Frontal cortex (tissue), 4 donors: ENCODE results near the gene DCP1A. TPM values are rescaled to one million over a fixed set of nuclear protein-coding genes. Genes with fewer than 3 reads are reported as not detected.
"Not testable (repeated sequence)": the region's sequence is repeated elsewhere in the genome, so short reads cannot be mapped to it uniquely, and the experiment has no call there.

Experiments used
- DNase-seq, 2 donors: peaks; one replicate each; pipeline ENCODE4 v3.0.0; 2012; ENCODE audit warnings: low spot score in 2 of 2
- FAIRE-seq: peaks from 2 replicates; lab custom pipeline; 2012; peaks lifted over from hg19 to GRCh38; lab: Jason Lieb, UNC
- total RNA-seq: library from RNA; depleted of rRNA; stranded (reverse); fragments of >200 nt; gene quantifications from one replicate; pipeline ENCODE4 v1.2.3, GENCODE V29; 2014
- donor health status: control.
- donor health status: control.
- donor health status: control.

Gene DCP1A
- total RNA-seq, 1 donor from 2014 or later: 9.4 TPM

- DNase-seq (peak in 1 of 2 donors; percentile 61), FAIRE-seq (no peak)
Measured at GRCh38 chr3:53269888-53270880, 77.2 kb downstream of the DCP1A start.

DNA sequence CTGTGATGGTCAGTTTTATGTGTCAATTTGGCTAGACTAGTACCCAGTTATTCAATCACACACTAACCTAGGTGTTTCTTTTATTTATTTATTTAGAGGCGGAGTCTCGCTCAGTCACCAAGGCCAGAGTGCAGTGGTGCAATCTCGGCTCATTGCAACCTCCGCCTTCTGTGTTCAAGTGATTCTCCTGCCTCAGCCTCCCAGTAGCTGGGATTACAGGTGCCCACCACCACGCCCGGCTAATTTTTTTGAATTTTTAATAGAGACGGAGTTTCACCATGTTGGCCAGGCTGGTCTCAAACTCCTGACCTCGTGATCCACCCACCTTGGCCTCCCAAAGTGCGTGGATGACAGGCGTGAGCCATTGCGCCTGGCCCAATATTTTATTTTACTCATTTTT is 78.2 kb downstream of the DCP1A start:
- FAIRE-seq: not testable (repeated sequence)

GRCh38 chr3:53267766-53268165 is 79.6 kb downstream of the DCP1A start:
- no peak for DNase-seq
- FAIRE-seq: no peak

More for the DNA sequence above, 78.2 kb downstream of the DCP1A start:
- DNase-seq: not testable (repeated sequence)

GRCh38 chr3:53264718-53265117 is 82.6 kb downstream of the DCP1A start:
- DNase-seq (no peak), FAIRE-seq (no peak)

DNA sequence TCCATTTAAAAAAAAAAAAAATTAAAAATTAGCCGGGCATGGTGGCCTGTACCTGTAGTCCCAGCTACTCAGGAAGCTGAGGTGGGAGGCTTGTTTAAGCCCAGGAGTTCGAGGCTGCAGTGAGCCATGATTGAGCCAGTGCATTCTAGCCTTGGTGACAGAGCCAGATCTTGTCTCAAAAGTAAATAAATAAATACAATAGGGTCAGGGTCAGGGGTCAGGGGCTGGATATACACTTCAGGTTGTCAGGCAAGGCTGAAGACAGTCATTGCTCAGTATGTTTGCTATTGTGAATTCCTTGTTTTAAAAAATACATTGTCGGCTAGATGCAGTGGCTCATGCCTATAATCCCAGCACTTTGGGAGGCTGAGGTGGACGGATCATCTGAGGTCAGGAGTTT is 83.4 kb downstream of the DCP1A start:
- FAIRE-seq: no peak
- DNase-seq: no peak

DNA sequence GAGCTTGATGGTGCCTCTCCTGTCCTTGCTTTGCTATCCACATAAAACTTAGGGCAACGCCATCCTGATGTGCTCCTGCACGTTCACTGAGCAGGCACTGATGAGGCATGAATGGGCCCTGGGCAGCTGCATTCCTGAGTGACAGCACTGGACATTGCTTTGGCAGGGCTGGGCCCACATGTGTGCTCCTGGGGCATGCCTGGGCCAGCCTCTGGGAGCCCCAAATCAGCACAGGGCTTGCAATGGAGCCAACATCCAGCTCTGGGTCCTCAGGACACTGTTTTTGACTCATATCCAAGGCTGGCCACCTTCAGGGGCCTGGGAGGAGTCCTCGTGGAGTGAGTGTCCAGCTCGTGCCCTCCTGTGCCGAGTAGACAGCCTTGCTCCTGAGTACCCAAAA is 85.6 kb downstream of the DCP1A start:
- FAIRE-seq (no peak), DNase-seq (no peak)

DNA sequence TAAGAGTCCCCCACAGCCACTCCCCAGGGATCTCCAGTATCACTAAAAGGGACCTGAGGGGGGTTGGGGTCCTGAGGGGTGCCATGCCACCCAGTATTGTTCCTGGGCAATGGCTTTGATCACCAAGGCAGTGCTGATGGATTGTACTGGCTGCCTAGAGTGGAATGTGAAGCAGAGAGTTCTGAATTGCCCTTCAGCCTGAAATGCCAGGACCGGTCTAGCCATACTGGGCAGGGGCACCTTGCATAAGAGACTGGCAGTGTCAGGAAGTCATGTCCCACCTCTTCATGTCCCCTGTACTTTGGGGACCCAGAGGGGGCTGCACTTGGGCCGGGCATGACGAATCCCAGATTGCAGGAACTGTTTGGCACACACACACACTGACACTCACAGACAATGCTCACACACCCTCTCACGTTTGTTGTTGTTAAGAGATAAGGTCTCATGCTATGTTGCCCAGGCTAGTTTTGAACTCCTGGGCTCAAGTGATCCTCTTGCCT is 87.0 kb downstream of the DCP1A start:
- DNase-seq: no peak
- no peak for FAIRE-seq

DNA sequence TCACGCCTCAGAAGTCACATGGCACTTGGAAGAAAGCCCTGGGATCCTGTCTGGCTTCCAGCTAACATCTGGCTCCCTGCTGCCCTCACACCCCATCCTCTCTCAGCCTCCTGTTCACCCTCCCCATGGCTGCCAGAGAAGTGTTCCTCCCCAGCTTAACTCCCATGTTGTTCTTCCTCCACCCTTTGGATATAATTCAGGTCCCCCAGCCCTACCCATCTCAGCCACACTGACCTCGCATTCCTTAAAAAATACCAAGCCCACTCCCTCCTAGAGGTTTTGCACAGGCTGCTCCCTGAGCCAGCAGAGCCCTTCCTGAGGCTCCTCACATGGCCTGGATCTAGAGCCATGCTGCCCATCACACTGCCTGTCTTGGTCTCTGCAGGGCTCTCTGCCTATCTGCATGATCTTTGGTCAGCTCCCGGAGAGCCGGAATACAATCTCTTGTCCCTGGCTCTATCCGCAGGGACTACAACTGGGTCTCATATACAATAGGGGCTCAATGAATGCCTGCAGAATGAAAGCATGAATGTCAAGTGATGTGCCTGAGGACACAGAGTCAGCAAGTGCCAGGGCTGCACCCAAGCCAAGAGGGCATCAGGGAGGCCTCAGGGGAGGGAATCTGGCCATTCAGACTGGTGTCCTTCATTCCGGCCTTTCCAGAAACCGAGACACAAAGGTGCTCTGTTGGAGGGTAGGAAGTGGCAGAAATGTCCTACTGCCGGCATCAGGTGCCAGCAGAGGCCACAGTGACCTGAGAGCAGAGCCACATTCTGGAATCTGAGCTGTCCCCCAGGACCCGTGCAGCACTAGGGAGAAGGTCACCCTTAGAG is 87.7 kb downstream of the DCP1A start:
- DNase-seq: no peak
- no peak for FAIRE-seq

GRCh38 chr3:53258600-53259426 is 88.5 kb downstream of the DCP1A start:
- FAIRE-seq (no peak), DNase-seq (no peak)

- DNase-seq (no peak), FAIRE-seq (no peak)
Measured at GRCh38 chr3:53257465-53257864, 89.9 kb downstream of the DCP1A start.

GRCh38 chr3:53256704-53257055 is 90.7 kb downstream of the DCP1A start:
- DNase-seq (no peak), FAIRE-seq (no peak)

DNA sequence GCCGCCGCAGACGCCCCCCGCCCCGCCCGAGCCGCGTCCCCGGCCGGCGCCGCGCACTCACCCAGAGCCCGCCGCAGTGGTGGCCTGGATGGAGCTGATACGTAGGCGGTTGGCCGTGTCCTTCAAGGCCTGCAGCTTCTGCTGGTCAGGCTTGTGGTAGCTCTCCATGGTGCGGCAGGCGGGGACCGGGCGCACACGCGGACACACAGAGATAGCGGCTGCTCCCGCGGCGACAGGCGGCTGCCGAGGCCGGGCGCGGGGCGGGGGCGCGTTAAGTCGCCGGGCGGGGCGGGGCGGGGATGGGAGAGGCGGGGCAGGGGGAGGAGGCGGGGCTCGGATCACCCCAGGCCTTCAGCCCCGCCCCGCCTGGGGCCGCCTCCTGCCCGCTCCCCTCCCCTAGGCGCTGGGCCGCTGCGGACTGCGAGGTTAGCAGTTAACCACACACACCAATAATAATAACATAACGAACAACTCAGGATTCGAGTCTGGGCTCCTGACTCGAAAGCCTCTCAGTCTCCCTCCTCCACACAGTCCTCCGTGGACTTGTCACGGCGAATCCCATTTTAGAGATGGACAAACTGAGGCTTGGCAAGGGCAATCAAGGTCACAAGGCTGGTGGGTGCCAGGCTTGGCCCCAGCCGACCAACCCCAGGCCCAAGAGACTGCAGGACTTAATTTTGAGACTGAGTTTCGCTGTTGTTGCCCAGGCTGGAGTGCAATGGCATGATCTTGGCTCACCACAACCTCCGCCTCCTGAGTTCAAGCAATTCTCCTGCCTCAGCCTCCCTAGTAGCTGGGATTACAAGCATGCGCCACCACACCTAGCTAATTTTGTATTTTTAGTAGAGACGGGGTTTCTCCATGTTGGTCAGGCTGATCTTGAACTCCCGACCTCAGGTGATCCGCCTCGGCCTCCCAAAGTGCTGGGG is 91.3 kb downstream of the DCP1A start, which contains the start of gene TKT:
Gene TKT, minus strand, starts transcription at position 248 of the 929 bp plus-strand sequence. Its CDS starts 80 bp downstream, at position 168.
- FAIRE-seq (no peak), DNase-seq (peak; percentile 94 to 97)

GRCh38 chr3:53255423-53255774 is 91.9 kb downstream of the DCP1A start:
- DNase-seq (peak in 1 of 2 donors; percentile 56), FAIRE-seq (no peak)

- FAIRE-seq: no peak
- peak; percentile 54 to 70 for DNase-seq
Measured at GRCh38 chr3:53254509-53255422, 92.6 kb downstream of the DCP1A start.

- FAIRE-seq: no peak
- DNase-seq: no peak
Measured at GRCh38 chr3:53253707-53254508, 93.4 kb downstream of the DCP1A start.

DNA sequence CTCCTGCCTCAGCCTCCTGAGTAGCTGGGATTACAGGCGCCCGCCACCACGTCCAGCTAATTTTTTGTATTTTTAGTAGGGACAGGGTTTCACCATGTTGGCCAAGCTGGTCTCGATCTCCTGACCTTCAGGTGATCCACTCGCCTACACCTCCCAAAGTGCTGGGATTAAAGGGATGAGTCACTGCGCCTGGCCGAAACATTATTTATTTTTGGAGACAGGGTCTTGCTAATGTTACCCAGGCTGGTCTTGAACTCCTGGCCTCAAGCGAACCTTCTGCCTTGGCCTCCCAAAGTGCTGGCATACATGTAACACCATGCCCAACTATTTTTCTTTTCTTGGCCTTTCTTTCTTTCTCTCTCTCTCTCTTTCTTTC is 94.4 kb downstream of the DCP1A start:
- FAIRE-seq, DNase-seq: not testable (repeated sequence)
